Measurements from ENCODE around the gene NRP2.

DNA sequence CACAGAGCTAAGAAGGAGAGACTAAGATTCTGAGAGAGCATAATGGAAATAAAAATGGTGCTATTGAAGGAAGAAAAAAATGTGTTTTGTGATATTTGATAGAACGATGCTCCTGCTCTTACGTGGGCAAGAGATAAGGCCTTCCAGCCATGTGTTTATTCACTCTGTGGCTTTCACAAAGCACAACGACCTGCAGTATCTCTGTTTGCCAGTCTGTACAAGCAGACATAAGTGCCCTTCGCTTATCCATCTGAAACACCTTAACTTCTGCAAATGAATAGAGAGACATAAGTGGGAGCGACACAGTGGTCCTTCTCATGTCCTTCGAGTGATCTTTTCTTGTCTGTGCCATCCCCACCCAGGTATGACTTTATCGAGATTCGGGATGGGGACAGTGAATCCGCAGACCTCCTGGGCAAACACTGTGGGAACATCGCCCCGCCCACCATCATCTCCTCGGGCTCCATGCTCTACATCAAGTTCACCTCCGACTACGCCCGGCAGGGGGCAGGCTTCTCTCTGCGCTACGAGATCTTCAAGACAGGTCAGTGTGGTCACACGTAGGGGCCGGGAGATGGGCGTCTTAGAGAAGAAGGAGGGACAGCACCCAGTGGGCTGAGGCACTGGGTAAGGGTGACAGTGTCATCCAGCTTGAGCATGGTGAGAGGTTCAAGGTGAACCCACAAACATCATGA, 33.7 kb downstream of the NRP2 start:
- TF ChIP-seq, protein P1, sequence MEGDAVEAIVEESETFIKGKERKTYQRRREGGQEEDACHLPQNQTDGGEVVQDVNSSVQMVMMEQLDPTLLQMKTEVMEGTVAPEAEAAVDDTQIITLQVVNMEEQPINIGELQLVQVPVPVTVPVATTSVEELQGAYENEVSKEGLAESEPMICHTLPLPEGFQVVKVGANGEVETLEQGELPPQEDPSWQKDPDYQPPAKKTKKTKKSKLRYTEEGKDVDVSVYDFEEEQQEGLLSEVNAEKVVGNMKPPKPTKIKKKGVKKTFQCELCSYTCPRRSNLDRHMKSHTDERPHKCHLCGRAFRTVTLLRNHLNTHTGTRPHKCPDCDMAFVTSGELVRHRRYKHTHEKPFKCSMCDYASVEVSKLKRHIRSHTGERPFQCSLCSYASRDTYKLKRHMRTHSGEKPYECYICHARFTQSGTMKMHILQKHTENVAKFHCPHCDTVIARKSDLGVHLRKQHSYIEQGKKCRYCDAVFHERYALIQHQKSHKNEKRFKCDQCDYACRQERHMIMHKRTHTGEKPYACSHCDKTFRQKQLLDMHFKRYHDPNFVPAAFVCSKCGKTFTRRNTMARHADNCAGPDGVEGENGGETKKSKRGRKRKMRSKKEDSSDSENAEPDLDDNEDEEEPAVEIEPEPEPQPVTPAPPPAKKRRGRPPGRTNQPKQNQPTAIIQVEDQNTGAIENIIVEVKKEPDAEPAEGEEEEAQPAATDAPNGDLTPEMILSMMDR (conservative IDR thresholded peaks at IDR 0.05 in 1 of 2, IDR thresholded peaks at IDR 0.05 in 1 of 2; ENCODE audit: extremely low read depth in 1 of 2, insufficient read depth in 1 of 2, low read depth in 1 of 2, low read length in 2 of 2) = no peak
- no peak for TF ChIP-seq EZH2 (IDR thresholded peaks at IDR 0.05; ENCODE audit: borderline replicate concordance, low read length)

Measured in mammary epithelial cell (primary cell).